GM19438 (cell line): Measurements from ENCODE around the gene KIAA0753.
"Not testable (repeated sequence)": the region's sequence is repeated elsewhere in the genome, so short reads cannot be mapped to it uniquely, and the experiment has no call there.

ENCODE experiments used
- ATAC-seq: cut with Tn5 transposase; IDR thresholded peaks from one replicate; pipeline ENCODE4 v1.9.1; 2021; ENCODE audit warnings: low read depth; ENCODE audit not compliant: unreplicated experiment

KIAA0753 gene

GRCh38 chr17:6669479-6670212 lies 29.1 kb upstream of the KIAA0753 start:
- no peak for ATAC-seq

GRCh38 chr17:6668727-6669425 lies 28.4 kb upstream of the KIAA0753 start:
- no peak for ATAC-seq

- no peak for ATAC-seq
Measured at GRCh38 chr17:6668219-6668618, 27.7 kb upstream of the KIAA0753 start.

- no peak for ATAC-seq
Measured at GRCh38 chr17:6667516-6667915, 27.0 kb upstream of the KIAA0753 start.

- ATAC-seq = no peak
Measured at GRCh38 chr17:6666557-6666956, 26.0 kb upstream of the KIAA0753 start.

- ATAC-seq = no peak
Measured at GRCh38 chr17:6666077-6666521, 25.6 kb upstream of the KIAA0753 start.

- not testable (repeated sequence) for ATAC-seq
Measured at GRCh38 chr17:6663200-6663599, 22.7 kb upstream of the KIAA0753 start.

GRCh38 chr17:6661464-6661848 lies 20.9 kb upstream of the KIAA0753 start:
- ATAC-seq = no peak

- ATAC-seq = peak; percentile 71
Measured at GRCh38 chr17:6660805-6661463, 20.4 kb upstream of the KIAA0753 start.

- no peak for ATAC-seq
Measured at GRCh38 chr17:6660101-6660500, 19.6 kb upstream of the KIAA0753 start.

GRCh38 chr17:6658411-6658810 lies 17.9 kb upstream of the KIAA0753 start:
- not testable (repeated sequence) for ATAC-seq

- no peak for ATAC-seq
Measured at GRCh38 chr17:6657633-6658287, 17.2 kb upstream of the KIAA0753 start.

- ATAC-seq = not testable (repeated sequence)
Measured at GRCh38 chr17:6656797-6657632, 16.5 kb upstream of the KIAA0753 start.

- ATAC-seq = not testable (repeated sequence)
Measured at GRCh38 chr17:6655732-6656361, 15.3 kb upstream of the KIAA0753 start.

- no peak for ATAC-seq
Measured at GRCh38 chr17:6654841-6655731, 14.6 kb upstream of the KIAA0753 start.

GRCh38 chr17:6651919-6652452 lies 11.5 kb upstream of the KIAA0753 start:
- no peak for ATAC-seq

- peak; percentile 93 for ATAC-seq
Measured at GRCh38 chr17:6651354-6651918, 10.9 kb upstream of the KIAA0753 start, which contains the start of the genes C17orf100 and MED31. TSS of gene C17orf100 (plus strand) at chr17:6651762. CDS start at chr17:6651914, 152 bp downstream. TSS of gene MED31 (minus strand) at chr17:6651605. CDS start at chr17:6651528, 77 bp downstream.

GRCh38 chr17:6648181-6648580 lies 7.7 kb upstream of the KIAA0753 start:
- no peak for ATAC-seq
